GM10266 (cell line): ENCODE data around the gene TMTC2.
"Not testable (repeated sequence)": the region's sequence is repeated elsewhere in the genome, so short reads cannot be mapped to it uniquely, and the experiment has no call there.

Experiments
- DNase-seq: peaks from one replicate; pipeline ENCODE4 v3.0.0; 2012; ENCODE audit errors: extremely low spot score
- CTCF ChIP-seq: IDR thresholded peaks from 2 replicates; pipeline ENCODE4 v1.5.1; 2012; ENCODE audit warnings: mild to moderate bottlenecking, low read depth; ENCODE audit not compliant: control insufficient read depth, insufficient read depth; ENCODE audit errors: missing control alignments

Gene TMTC2

GRCh38 chr12:83099436-83099835, 412.7 kb downstream of the TMTC2 start:
- DNase-seq, result no peak
- no peak for TF ChIP-seq CTCF

- no peak for DNase-seq
- TF ChIP-seq CTCF, result no peak
Observed at GRCh38 chr12:83102499-83102898, 415.8 kb downstream of the TMTC2 start.

GRCh38 chr12:83106873-83107272, 420.2 kb downstream of the TMTC2 start:
- no peak for TF ChIP-seq CTCF
- no peak for DNase-seq

GRCh38 chr12:83110424-83110823, 423.7 kb downstream of the TMTC2 start:
- no peak for DNase-seq
- no peak for TF ChIP-seq CTCF

- TF ChIP-seq CTCF, result no peak
- no peak for DNase-seq
Observed at GRCh38 chr12:83113945-83114344, 427.2 kb downstream of the TMTC2 start.

GRCh38 chr12:83114966-83115365, 428.3 kb downstream of the TMTC2 start:
- no peak for TF ChIP-seq CTCF

GRCh38 chr12:83117926-83118325, 431.2 kb downstream of the TMTC2 start:
- DNase-seq, result not testable (repeated sequence)

More at GRCh38 chr12:83114966-83115365, 428.3 kb downstream of the TMTC2 start:
- DNase-seq, result no peak

- no peak for DNase-seq
- no peak for TF ChIP-seq CTCF
Observed at GRCh38 chr12:83121897-83122622, 435.4 kb downstream of the TMTC2 start.
